Liver (tissue), 3 donors: Measurements from ENCODE around the gene PPP1R16B.

Experiments
- CTCF ChIP-seq: fragments of 150-350 bp; IDR thresholded peaks from 2 replicates; pipeline ENCODE4 v1.5.1; 2017; ENCODE audit warnings: improper control_type of control experiment, low read depth, low read length; ENCODE audit not compliant: missing input control
- FOXA1 ChIP-seq: IDR thresholded peaks from 2 replicates; pipeline ENCODE4 v1.6.1; 2016; ENCODE audit warnings: antibody characterized with exemption
- REST ChIP-seq: IDR thresholded peaks from 2 replicates; pipeline ENCODE4 v1.6.1; 2016; ENCODE audit warnings: antibody characterized with exemption, mild to moderate bottlenecking
- TAF1 ChIP-seq: conservative IDR thresholded peaks from 2 replicates; pipeline ENCODE4 v1.6.1; 2016; ENCODE audit warnings: antibody characterized with exemption, mild to moderate bottlenecking
- donor health status: healthy.
- donor health status: healthy.

GRCh38 chr20:38883981-38884733 is 78.7 kb downstream of the PPP1R16B start:
- no peak for TF ChIP-seq CTCF
- no peak for TF ChIP-seq TAF1
- TF ChIP-seq FOXA1: no peak
- no peak for TF ChIP-seq REST
